ENCODE data around the gene CEACAM21. TPM values are rescaled to one million over a fixed set of nuclear protein-coding genes. Genes with fewer than 3 reads are reported as not detected.

Gene CEACAM21
- total and polyA plus RNA-seq, 4 donors, result 6.5 to 12.2 (median 10.3) TPM

- no peak overlapping the region for H3K4me3 ChIP-seq
- H3K9ac ChIP-seq (ENCODE audit: insufficient read depth in 1 of 2, low read length in 2 of 2), result no peak overlapping the region
- H3K27ac ChIP-seq (ENCODE audit: low read depth in 1 of 2, low read length in 1 of 2), result no peak overlapping the region
- ATAC-seq (ENCODE audit: insufficient read depth, low FRiP score) (no peak), DNase-seq (no peak)
- no peaks in the 10 kb centered on the region for H3K36me3 ChIP-seq (ENCODE audit: control insufficient read depth in 4 of 4, insufficient read depth in 4 of 4, low read length in 4 of 4)
- H3K4me1 ChIP-seq (ENCODE audit: control insufficient read depth in 5 of 5, insufficient read depth in 5 of 5, low read length in 5 of 5), result peaks cover 0 to 2% (median 0%) of the 10 kb centered on the region in 5 donors
- peaks cover 0 to 5% (median 0%) of the 10 kb centered on the region in 3 donors for H3K27me3 ChIP-seq (ENCODE audit: control insufficient read depth in 3 of 3, insufficient read depth in 3 of 3, low read length in 2 of 3)
- WGBS, 2 donors, result 79 to 84% methylated on average over 9 of the region's 9 CpGs
- peaks cover 0 to 16% (median 0%) of the 10 kb centered on the region in 4 donors for H3K9me3 ChIP-seq (ENCODE audit: control insufficient read depth in 4 of 4, insufficient read depth in 3 of 4, low read length in 3 of 4)
- TF ChIP-seq CTCF (IDR thresholded peaks at IDR 0.05; ENCODE audit: control extremely low read depth, extremely low read depth), result no peak
These were observed 11.3 kb downstream of the CEACAM21 start for GRCh38 chr19:41587101-41587837.

GRCh38 chr19:41587838-41588210 is 11.9 kb downstream of the CEACAM21 start:
- peaks cover 0 to 2% (median 0%) of the 10 kb centered on the region in 5 donors for H3K4me1 ChIP-seq (ENCODE audit: control insufficient read depth in 5 of 5, insufficient read depth in 5 of 5, low read length in 5 of 5)
- no peak overlapping the region for H3K4me3 ChIP-seq
- DNase-seq (no peak), ATAC-seq (ENCODE audit: insufficient read depth, low FRiP score) (no peak)
- H3K27me3 ChIP-seq (ENCODE audit: control insufficient read depth in 3 of 3, insufficient read depth in 3 of 3, low read length in 2 of 3), result peaks cover 0 to 5% (median 0%) of the 10 kb centered on the region in 3 donors
- no peak overlapping the region for H3K9ac ChIP-seq (ENCODE audit: insufficient read depth in 1 of 2, low read length in 2 of 2)
- WGBS, 2 donors, result 80 to 91% methylated on average over 4 of the region's 4 CpGs
- peaks cover 0 to 12% (median 0%) of the 10 kb centered on the region in 4 donors for H3K9me3 ChIP-seq (ENCODE audit: control insufficient read depth in 4 of 4, insufficient read depth in 3 of 4, low read length in 3 of 4)
- no peak for TF ChIP-seq CTCF (IDR thresholded peaks at IDR 0.05; ENCODE audit: control extremely low read depth, extremely low read depth)
- H3K36me3 ChIP-seq (ENCODE audit: control insufficient read depth in 4 of 4, insufficient read depth in 4 of 4, low read length in 4 of 4), result no peaks in the 10 kb centered on the region
- H3K27ac ChIP-seq (ENCODE audit: low read depth in 1 of 2, low read length in 1 of 2), result no peak overlapping the region

- TF ChIP-seq CTCF (IDR thresholded peaks at IDR 0.05; ENCODE audit: control extremely low read depth, extremely low read depth), result no peak
- Histone ChIP-seq H3K27me3 (ENCODE audit: control insufficient read depth in 3 of 3, insufficient read depth in 3 of 3, low read length in 2 of 3) (peaks cover 0 to 5% (median 0%) of the 10 kb centered on the region in 3 donors), H3K9ac (ENCODE audit: insufficient read depth in 1 of 2, low read length in 2 of 2) (no peak overlapping the region), H3K4me3 (no peak overlapping the region), H3K27ac (ENCODE audit: low read depth in 1 of 2, low read length in 1 of 2) (no peak overlapping the region), H3K4me1 (ENCODE audit: control insufficient read depth in 5 of 5, insufficient read depth in 5 of 5, low read length in 5 of 5) (peaks cover 0 to 2% (median 0%) of the 10 kb centered on the region in 5 donors), H3K36me3 (ENCODE audit: control insufficient read depth in 4 of 4, insufficient read depth in 4 of 4, low read length in 4 of 4) (no peaks in the 10 kb centered on the region), H3K9me3 (ENCODE audit: control insufficient read depth in 4 of 4, insufficient read depth in 3 of 4, low read length in 3 of 4) (peaks cover 0 to 12% (median 0%) of the 10 kb centered on the region in 4 donors)
- 39 to 49% methylated on average over 6 of the region's 6 CpGs for WGBS, 2 donors
- DNase-seq, result peak; percentile 28 to 59 (median 44)
- ATAC-seq (ENCODE audit: insufficient read depth, low FRiP score), result no peak
These were observed 12.7 kb downstream of the CEACAM21 start for GRCh38 chr19:41588497-41589209.
